CD4-positive, alpha-beta T cell (primary cell): ENCODE results near the gene RPS6KA2. TPM values are rescaled to one million over a fixed set of nuclear protein-coding genes. Genes with fewer than 3 reads are reported as not detected.

Source experiments
- ATAC-seq: fragments of 200-7000 bp; cut with Tn5 transposase; one replicate; pipeline ENCODE4 v1.10.0; 2022; ENCODE audit warnings: mild to moderate bottlenecking; ENCODE audit not compliant: poor library complexity
- CTCF ChIA-PET: fragments of 350-600 bp; sonication (Branson Sonifier 250); formaldehyde crosslinking; loops from one replicate; lab custom pipeline; 2021; ENCODE audit warnings: antibody characterized with exemption, inconsistent platforms; lab: Charles Lee
- POLR2A ChIA-PET: fragments of 350-600 bp; sonication (Branson Sonifier 250); formaldehyde crosslinking; loops from one replicate; lab custom pipeline; 2021; ENCODE audit warnings: antibody characterized with exemption, inconsistent platforms; lab: Charles Lee
- DNase-seq, 14 experiments: peaks; one replicate each; pipeline ENCODE4 v3.0.0-alpha.2; 2013 to 2020; ENCODE audit warnings: mixed read lengths in 2 of 14
- H3K27ac ChIP-seq, 2 donors: one replicate each; pipeline versions ENCODE4 v1.5.1 to v1.7.0; 2013; ENCODE audit warnings: low read length in 2 of 2, low read depth in 1 of 2, mild to moderate bottlenecking in 1 of 2
- H3K27me3 ChIP-seq, 2 experiments: 1 replicate in 1 of 2; 2 replicates in 1 of 2; pipeline versions ENCODE4 v1.6.1 to v1.7.0; 2013; ENCODE audit warnings: low read length in 2 of 2, control low read depth in 1 of 2, mild to moderate bottlenecking in 1 of 2, moderate library complexity in 1 of 2; ENCODE audit not compliant: insufficient read depth in 2 of 2, control insufficient read depth in 1 of 2
- H3K36me3 ChIP-seq: one replicate; pipeline ENCODE4 v1.6.1; 2013; ENCODE audit warnings: low read length, control low read depth; ENCODE audit not compliant: insufficient read depth
- H3K4me1 ChIP-seq: one replicate; pipeline ENCODE4 v1.6.1; 2013; ENCODE audit warnings: low read length, control low read depth; ENCODE audit not compliant: insufficient read depth
- H3K4me3 ChIP-seq: one replicate; pipeline ENCODE4 v1.5.1; 2013; ENCODE audit warnings: mild to moderate bottlenecking, low read length, moderate library complexity
- H3K9me3 ChIP-seq, 2 experiments: 1 replicate in 1 of 2; 2 replicates in 1 of 2; pipeline versions ENCODE4 v1.6.1 to v1.7.0; 2013; ENCODE audit warnings: low read length in 2 of 2, mild to moderate bottlenecking in 2 of 2, control low read depth in 1 of 2, moderate library complexity in 1 of 2; ENCODE audit not compliant: control insufficient read depth in 1 of 2, insufficient read depth in 1 of 2
- H3K27ac Mint-ChIP-seq: one replicate; pipeline ENCODE4 v1.8.0; 2020; ENCODE audit warnings: mixed read lengths
- H3K27me3 Mint-ChIP-seq: one replicate; pipeline ENCODE4 v1.8.0; 2021; ENCODE audit warnings: mixed read lengths
- H3K36me3 Mint-ChIP-seq: one replicate; pipeline ENCODE4 v1.8.0; 2021; ENCODE audit warnings: low read depth, mixed read lengths
- H3K4me1 Mint-ChIP-seq: one replicate; pipeline ENCODE4 v1.8.0; 2021; ENCODE audit warnings: low read depth, mixed read lengths
- H3K4me3 Mint-ChIP-seq: one replicate; pipeline ENCODE4 v1.8.0; 2020; ENCODE audit warnings: mild to moderate bottlenecking, mixed read lengths
- H3K9me3 Mint-ChIP-seq: one replicate; pipeline ENCODE4 v1.8.0; 2020; ENCODE audit warnings: mixed read lengths
- CTCF ChIP-seq: fragments of 200-600 bp; IDR thresholded peaks from one replicate; pipeline ENCODE4 v1.8.0; 2022; ENCODE audit warnings: antibody characterized with exemption, mild to moderate bottlenecking
- intact Hi-C, 2 experiments: fragments of 100-400 bp; cut with DNase I in 1 of 2; cut with micrococcal nuclease in 1 of 2; formaldehyde crosslinking; loops; one replicate each; pipeline versions ENCODE4 v1.15.1 to v1.9.0; 2023 to 2025; cut with DNase I, micrococcal nuclease
- total RNA-seq, 174 experiments: library from RNA in 2 of 174; stranded (reverse) in 2 of 174; gene quantifications; one replicate each; pipeline ENCODE4 v1.2.3 and lab custom pipeline; 2021 to 2026

The RPS6KA2 gene
- total RNA-seq, 2 experiments from 2014 or later, result 5.6 to 6.2 TPM

GRCh38 chr6:166592821-166593220, 34.2 kb downstream of the RPS6KA2 start:
- Mint-ChIP-seq H3K4me1 (peaks cover 15% of the 10 kb centered on the region), H3K27me3 (no peaks in the 10 kb centered on the region), H3K36me3 (no peaks in the 10 kb centered on the region), H3K27ac (no peak overlapping the region), H3K4me3 (no peak overlapping the region), H3K9me3 (no peaks in the 10 kb centered on the region)
- DNase-seq, result no peak
- Histone ChIP-seq H3K27ac (no peak overlapping the region), H3K9me3 (no peaks in the 10 kb centered on the region), H3K27me3 (no peaks in the 10 kb centered on the region), H3K36me3 (no peaks in the 10 kb centered on the region), H3K4me3 (no peak overlapping the region), H3K4me1 (peaks cover 9% of the 10 kb centered on the region)
- TF ChIP-seq CTCF, result no peak
- intact Hi-C loops, result no loop called here
- no peak for ATAC-seq
- POLR2A ChIA-PET, result no interaction called here
- CTCF ChIA-PET, result interaction anchor here (1.5 kb wide), 1 partner anchor 9 kb away, joined by 3 read pairs; no protein-coding TSS in a partner anchor

DNA sequence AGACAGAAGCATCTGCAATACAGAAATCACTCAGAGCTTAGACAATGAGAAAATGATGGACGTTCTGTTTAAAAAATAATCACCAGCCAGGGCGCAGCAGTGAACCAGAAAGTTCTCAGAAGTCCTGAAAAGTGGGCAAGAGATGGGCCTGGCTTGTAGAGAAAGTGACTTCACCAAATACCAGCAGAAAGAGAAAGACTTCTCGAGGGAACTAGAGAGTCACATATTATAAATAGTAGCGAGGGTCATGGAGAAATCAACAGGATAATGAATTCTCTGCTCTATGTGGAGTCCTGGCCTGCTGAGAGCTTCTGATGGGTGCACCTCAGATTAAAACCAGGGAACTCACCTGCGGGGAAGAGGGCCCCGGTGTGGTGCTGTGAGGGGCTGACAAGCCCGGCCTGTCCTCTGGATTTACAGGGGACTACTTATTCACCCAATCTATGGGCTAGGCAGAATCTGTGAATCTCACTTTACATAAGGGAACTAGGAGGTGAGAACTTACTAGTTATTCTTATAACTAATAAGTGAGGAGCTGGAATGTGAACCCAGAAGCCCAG, 35.0 kb downstream of the RPS6KA2 start:
- H3K36me3 Mint-ChIP-seq, result no peaks in the 10 kb centered on the region
- CTCF ChIA-PET, result interaction anchor here (1.5 kb wide), 1 partner anchor 8 kb away, joined by 3 read pairs; no protein-coding TSS in a partner anchor

GRCh38 chr6:166591026-166591425, 36.0 kb downstream of the RPS6KA2 start:
- Mint-ChIP-seq H3K27ac (no peak overlapping the region), H3K36me3 (no peaks in the 10 kb centered on the region), H3K27me3 (no peaks in the 10 kb centered on the region), H3K9me3 (no peaks in the 10 kb centered on the region), H3K4me1 (peaks cover 20% of the 10 kb centered on the region), H3K4me3 (no peak overlapping the region)
- no peak for TF ChIP-seq CTCF
- CTCF ChIA-PET, result no interaction called here
- DNase-seq, result no peak
- Histone ChIP-seq H3K4me1 (peaks cover 9% of the 10 kb centered on the region), H3K27me3 (no peaks in the 10 kb centered on the region), H3K4me3 (no peak overlapping the region), H3K9me3 (no peaks in the 10 kb centered on the region), H3K27ac (no peak overlapping the region), H3K36me3 (no peaks in the 10 kb centered on the region)
- ATAC-seq, result no peak
- POLR2A ChIA-PET, result no interaction called here
- intact Hi-C loops, result no loop called here

More for the DNA sequence above, 35.0 kb downstream of the RPS6KA2 start:
- no peak for TF ChIP-seq CTCF
- H3K9me3 ChIP-seq, result no peaks in the 10 kb centered on the region
- Mint-ChIP-seq H3K4me3 (no peak overlapping the region), H3K27ac (no peak overlapping the region), H3K27me3 (no peaks in the 10 kb centered on the region), H3K9me3 (no peaks in the 10 kb centered on the region), H3K4me1 (peaks cover 16% of the 10 kb centered on the region)
- POLR2A ChIA-PET, result no interaction called here
- H3K4me1 ChIP-seq, result peaks cover 9% of the 10 kb centered on the region
- H3K4me3 ChIP-seq, result no peak overlapping the region
- H3K36me3 ChIP-seq, result no peaks in the 10 kb centered on the region
- intact Hi-C loops, result no loop called here
- DNase-seq, result no peak
- ATAC-seq, result no peak
- H3K27ac ChIP-seq, result no peak overlapping the region
- no peaks in the 10 kb centered on the region for H3K27me3 ChIP-seq
